Urinary bladder (tissue), 4 donors: Measurements from ENCODE around the gene TSSK2. TPM values are rescaled to one million over a fixed set of nuclear protein-coding genes. Genes with fewer than 3 reads are reported as not detected.

Experiments used
- DNase-seq: peaks from one replicate; pipeline ENCODE4 v3.0.0-alpha.2; 2015; ENCODE audit errors: extremely low spot score
- H3K27ac ChIP-seq: one replicate; pipeline ENCODE4 v1.5.1; 2013; ENCODE audit warnings: low read depth, mild to moderate bottlenecking, moderate library complexity
- H3K36me3 ChIP-seq: one replicate; pipeline ENCODE4 v1.6.1; 2013; ENCODE audit warnings: mild to moderate bottlenecking, moderate library complexity; ENCODE audit not compliant: insufficient read depth
- H3K4me1 ChIP-seq: one replicate; pipeline ENCODE4 v1.6.1; 2013; ENCODE audit warnings: mild to moderate bottlenecking, moderate library complexity; ENCODE audit not compliant: insufficient read depth
- H3K4me3 ChIP-seq: one replicate; pipeline ENCODE4 v1.5.1; 2013; ENCODE audit warnings: low read depth, low read length
- WGBS: extraction: QIAGEN DNeasy Blood & Tissue Kit; methylation state at CpG from one replicate; pipeline ENCODE4 v1.1.7; 2013; 5-methylcytosine and 5-hydroxymethylcytosine counted together
- polyA plus RNA-seq: library from polyadenylated mRNA; stranded (reverse); fragments of 200-250 nt; gene quantifications from one replicate; pipeline ENCODE4 v1.2.3, GENCODE V29; 2013
- total RNA-seq: library from RNA; depleted of rRNA; stranded (reverse); fragments of >200 nt; gene quantifications from one replicate; pipeline ENCODE4 v1.2.3, GENCODE V29; 2014
- donor health status: healthy with polysubstance abuse.
- donor health status: healthy.

The TSSK2 gene
- total and polyA plus RNA-seq, 2 donors, result 0.25 TPM; not detected in 1

- no peak for DNase-seq
- Histone ChIP-seq H3K27ac (no peak overlapping the region), H3K4me1 (no peaks in the 10 kb centered on the region), H3K36me3 (no peaks in the 10 kb centered on the region), H3K4me3 (no peak overlapping the region)
- WGBS, result 91% methylated on average over 4 of the region's 4 CpGs
Observed at GRCh38 chr22:19124377-19124776, 6.7 kb upstream of the TSSK2 start.

DNA sequence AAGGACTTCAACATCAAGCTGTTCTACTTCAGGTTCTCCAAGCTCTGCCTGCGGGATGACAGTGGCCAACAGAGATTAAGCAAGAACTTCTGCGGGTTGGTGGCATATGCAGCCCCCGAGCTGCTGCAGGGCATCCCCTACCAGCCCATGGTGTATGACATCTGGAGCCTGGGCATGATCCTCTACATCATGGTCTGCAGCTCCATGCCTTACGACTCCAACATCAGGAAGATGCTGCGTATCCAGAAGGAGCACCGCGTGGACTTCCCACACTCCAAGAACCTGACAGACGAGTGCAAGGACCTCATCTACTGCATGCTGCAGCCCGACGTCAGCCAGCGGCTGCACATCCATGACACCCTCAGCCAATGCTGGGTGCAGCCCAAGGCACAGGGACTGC is 6.1 kb upstream of the TSSK2 start:
- H3K27ac ChIP-seq, result no peak overlapping the region
- no peaks in the 10 kb centered on the region for H3K36me3 ChIP-seq
- WGBS, result 94% methylated on average over 11 of the region's 11 CpGs
- no peaks in the 10 kb centered on the region for H3K4me1 ChIP-seq
- H3K4me3 ChIP-seq, result no peak overlapping the region
- no peak for DNase-seq

DNA sequence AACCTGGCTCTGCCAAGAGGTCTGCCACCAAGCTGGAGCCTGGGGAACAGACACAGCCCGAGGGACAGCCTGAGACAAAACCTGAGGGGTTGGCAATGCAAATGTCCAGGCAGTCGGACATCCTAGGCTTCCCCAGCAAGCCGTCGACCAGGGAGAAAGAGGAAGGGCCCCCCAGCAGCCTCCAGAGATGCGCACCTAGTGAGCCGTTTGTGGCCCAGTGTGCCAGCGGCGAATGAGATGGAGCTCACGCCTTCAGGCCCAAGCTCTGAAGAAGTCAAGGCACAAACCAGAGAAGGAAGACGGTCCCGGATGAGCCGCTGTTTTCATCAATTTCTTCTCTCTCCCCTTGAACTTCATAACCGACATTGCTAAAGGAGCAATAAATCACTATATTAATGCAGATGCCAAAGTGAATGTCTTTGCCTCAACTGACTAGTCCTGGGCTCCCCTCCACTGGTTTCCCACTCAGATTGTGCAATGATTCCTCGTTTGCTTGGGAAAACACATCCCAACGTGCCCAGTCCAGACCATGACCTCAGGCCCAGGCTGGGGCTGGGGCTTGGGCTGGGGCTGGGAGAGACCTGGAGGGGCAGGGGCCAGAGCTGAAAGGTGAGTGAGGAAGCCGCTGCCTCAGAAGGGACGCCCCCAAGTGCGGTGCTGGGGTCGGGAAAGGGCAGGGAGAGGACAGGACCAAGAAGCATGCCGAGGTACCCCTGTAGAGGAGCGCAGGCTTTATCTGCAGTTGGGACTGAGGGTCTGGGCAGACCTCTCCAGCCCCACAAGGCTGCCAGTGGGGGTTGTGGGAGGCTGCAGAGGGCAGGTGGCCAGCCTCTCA is 5.4 kb upstream of the TSSK2 start:
- Histone ChIP-seq H3K36me3 (no peaks in the 10 kb centered on the region), H3K4me3 (no peak overlapping the region), H3K27ac (no peak overlapping the region), H3K4me1 (no peaks in the 10 kb centered on the region)
- no peak for DNase-seq
- WGBS, result 87% methylated on average over 21 of the region's 21 CpGs

GRCh38 chr22:19126309-19127273 is 4.5 kb upstream of the TSSK2 start:
- Histone ChIP-seq H3K4me3 (no peak overlapping the region), H3K36me3 (no peaks in the 10 kb centered on the region), H3K4me1 (no peaks in the 10 kb centered on the region), H3K27ac (no peak overlapping the region)
- WGBS, result 86% methylated on average over 19 of the region's 19 CpGs
- no peak for DNase-seq

DNA sequence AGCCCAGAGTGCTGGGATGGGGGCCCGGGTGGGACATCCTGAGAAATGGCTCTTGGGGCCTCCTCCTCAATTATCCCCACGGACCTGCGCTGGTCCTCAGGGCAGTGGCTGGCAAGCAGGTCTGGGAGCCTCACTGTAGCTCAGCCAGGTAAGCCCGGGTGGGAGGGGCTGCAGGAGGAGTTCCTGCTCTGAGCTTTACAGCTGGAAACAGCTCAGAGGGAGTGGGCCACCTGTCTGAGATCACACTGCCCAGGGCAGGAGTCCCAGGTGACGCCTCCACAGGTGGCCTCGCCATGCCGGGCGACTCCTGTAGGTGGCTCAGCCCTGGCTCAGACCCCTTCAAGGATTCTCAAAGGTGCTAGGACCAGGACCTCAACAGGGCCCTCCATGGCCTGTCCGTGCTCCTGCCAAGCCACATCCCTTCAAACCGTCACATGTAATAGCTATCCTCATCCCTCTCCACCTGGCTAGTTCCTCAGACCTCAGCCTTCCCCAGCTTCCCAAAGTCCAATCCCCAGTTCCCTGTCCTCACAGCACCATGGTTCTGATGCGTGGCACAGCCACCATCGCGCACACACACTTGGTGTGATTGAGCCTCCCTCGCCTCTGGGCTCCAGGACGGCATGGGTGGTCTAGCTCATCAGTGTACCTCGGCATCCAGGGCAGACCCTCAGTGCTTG is 3.6 kb upstream of the TSSK2 start:
- Histone ChIP-seq H3K36me3 (no peaks in the 10 kb centered on the region), H3K27ac (no peak overlapping the region)
- 88% methylated on average over 16 of the region's 16 CpGs for WGBS

DNA sequence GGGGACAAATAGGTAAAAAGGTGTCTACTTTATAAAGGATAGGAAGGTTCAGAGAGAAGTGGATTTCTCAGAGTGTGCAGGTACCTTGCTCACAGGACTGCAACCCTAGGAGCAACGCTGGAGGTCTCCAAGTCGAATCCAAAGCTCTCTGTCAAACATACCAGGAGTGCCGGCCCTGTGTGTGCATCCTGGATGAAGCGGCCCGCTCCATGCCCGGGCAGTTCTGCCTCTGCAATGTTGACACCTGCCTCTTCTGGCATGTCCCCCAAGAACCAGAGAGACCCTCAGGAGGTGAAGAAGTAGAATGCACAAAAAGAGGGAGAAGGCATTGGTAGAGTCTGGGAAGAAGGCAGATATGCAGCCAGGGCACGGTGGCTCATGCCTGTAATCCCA is 3.1 kb upstream of the TSSK2 start:
- no peak for DNase-seq
- WGBS, result 86% methylated on average over 7 of the region's 7 CpGs
- H3K4me3 ChIP-seq, result no peak overlapping the region
- no peak overlapping the region for H3K27ac ChIP-seq
- H3K36me3 ChIP-seq, result no peaks in the 10 kb centered on the region
- H3K4me1 ChIP-seq, result no peaks in the 10 kb centered on the region

More for the DNA sequence above, 3.6 kb upstream of the TSSK2 start:
- DNase-seq, result no peak
- H3K4me1 ChIP-seq, result no peaks in the 10 kb centered on the region
- no peak overlapping the region for H3K4me3 ChIP-seq

DNA sequence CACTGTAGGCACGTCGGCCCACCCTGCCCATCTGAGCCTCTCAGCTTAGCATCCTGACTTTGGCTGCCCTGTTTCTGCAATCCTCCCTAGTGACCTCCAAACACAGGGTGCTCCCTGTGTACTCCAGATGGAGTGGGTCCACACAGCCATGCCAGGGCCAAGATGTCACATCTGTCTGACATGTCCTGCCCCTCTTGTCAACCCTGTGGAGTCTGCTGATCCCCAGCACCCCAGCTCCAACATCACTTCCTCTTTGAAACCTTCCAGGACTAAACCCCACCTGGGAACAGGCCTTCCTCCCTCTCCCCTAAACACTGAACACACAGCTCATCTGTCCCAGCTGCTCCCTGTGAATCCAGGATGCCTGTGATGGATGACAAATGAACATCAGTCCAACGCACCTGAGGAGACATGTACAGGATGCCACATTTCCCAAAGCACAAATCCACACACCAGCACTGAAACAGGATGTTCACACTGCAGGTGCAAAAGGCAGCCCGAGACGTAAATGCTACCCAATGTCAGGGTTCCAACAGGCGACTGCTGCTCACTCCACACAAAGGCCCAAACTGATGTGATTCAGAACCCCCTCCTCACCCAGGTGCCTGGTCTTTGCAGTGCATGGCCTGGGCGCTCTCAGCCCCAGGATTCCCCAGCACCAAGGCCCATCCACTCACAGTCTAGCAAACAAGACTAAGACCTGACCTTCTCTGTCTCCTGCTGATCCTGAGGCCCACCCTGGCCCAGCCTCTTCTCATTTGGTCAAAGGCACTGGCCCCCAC is 2.0 kb upstream of the TSSK2 start:
- 86% methylated on average over 7 of the region's 7 CpGs for WGBS
- Histone ChIP-seq H3K27ac (peak overlapping the region; percentile 23), H3K36me3 (no peaks in the 10 kb centered on the region), H3K4me3 (no peak overlapping the region), H3K4me1 (no peaks in the 10 kb centered on the region)
- DNase-seq, result no peak

DNA sequence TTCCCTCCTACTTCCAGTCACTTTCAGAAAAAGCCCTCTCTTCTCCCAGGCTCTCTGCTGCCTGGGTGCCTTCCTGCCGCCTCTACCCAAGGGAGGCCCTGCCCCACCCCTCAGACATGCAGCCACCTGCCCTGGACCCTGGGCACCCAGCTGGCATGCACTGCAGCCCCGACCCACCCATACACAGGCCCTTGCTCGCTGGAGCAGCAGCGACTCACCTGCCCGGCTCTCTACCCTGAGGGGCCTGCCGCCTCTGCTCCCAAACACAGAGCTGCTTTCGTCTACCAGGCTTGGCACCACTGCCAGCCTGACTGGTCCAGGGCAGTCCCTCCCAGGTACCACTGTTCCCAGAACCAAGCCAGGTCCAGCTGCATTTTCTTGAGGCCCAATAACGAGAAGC is 1.2 kb upstream of the TSSK2 start:
- no peak for DNase-seq
- Histone ChIP-seq H3K36me3 (no peaks in the 10 kb centered on the region), H3K4me1 (no peaks in the 10 kb centered on the region), H3K27ac (no peak overlapping the region), H3K4me3 (no peak overlapping the region)
- WGBS, result 71% methylated on average over 8 of the region's 8 CpGs

DNA sequence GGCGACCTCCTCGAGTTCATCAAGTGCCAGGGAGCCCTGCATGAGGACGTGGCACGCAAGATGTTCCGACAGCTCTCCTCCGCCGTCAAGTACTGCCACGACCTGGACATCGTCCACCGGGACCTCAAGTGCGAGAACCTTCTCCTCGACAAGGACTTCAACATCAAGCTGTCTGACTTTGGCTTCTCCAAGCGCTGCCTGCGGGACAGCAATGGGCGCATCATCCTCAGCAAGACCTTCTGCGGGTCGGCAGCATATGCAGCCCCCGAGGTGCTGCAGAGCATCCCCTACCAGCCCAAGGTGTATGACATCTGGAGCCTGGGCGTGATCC is 542 bp downstream of the TSSK2 start:
- 96% methylated on average over 19 of the region's 19 CpGs for WGBS

DNA sequence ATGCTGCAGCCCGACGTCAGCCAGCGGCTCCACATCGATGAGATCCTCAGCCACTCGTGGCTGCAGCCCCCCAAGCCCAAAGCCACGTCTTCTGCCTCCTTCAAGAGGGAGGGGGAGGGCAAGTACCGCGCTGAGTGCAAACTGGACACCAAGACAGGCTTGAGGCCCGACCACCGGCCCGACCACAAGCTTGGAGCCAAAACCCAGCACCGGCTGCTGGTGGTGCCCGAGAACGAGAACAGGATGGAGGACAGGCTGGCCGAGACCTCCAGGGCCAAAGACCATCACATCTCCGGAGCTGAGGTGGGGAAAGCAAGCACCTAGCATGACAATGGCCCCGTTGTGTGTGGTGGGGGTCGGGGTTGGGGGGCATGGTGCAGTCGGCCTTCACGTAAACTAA is 1.0 kb downstream of the TSSK2 start:
- WGBS, result 94% methylated on average over 20 of the region's 20 CpGs
- no peak for DNase-seq
- H3K4me1 ChIP-seq, result no peaks in the 10 kb centered on the region
- H3K27ac ChIP-seq, result no peak overlapping the region
- no peak overlapping the region for H3K4me3 ChIP-seq
- no peaks in the 10 kb centered on the region for H3K36me3 ChIP-seq

More for the DNA sequence above, 542 bp downstream of the TSSK2 start:
- DNase-seq, result no peak
- Histone ChIP-seq H3K4me3 (no peak overlapping the region), H3K4me1 (no peaks in the 10 kb centered on the region), H3K27ac (no peak overlapping the region), H3K36me3 (no peaks in the 10 kb centered on the region)

DNA sequence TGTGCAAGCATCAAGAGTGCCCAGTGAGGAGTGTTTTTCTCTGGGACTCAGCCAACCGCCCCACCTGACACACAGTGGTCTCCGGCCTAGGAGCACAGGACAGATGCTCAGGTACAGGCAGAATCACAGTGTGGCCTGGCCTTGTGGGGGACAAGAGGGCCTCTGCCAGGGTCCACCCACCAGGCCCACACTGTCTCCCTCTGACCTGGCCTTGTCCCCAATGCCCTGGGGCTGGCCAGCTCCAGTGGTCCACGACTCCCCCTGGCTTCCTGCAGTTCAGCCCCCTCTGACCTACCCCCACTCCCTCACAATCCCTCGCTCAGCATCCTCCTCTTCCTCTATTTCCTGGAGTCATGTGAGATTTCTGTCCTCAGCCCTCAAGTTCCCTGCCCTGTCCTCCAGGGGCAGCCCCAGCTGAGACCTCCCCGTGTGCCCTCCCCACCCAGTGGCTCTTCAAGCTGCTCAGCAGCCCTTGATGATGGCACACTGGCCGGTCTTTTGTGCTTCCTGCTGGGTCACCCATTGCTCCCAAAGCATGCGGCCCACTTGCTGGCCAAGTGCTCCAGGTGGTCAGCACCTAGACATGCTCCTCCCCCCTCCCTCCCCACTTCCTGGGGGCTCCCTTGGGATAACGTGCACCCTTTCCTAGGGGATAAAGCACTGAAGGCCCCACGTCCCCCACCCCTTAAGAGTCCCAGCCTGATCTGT is 1.7 kb downstream of the TSSK2 start:
- Histone ChIP-seq H3K4me1 (no peaks in the 10 kb centered on the region), H3K27ac (no peak overlapping the region), H3K36me3 (no peaks in the 10 kb centered on the region), H3K4me3 (no peak overlapping the region)
- DNase-seq, result no peak
- WGBS, result 89% methylated on average over 9 of the region's 9 CpGs

DNA sequence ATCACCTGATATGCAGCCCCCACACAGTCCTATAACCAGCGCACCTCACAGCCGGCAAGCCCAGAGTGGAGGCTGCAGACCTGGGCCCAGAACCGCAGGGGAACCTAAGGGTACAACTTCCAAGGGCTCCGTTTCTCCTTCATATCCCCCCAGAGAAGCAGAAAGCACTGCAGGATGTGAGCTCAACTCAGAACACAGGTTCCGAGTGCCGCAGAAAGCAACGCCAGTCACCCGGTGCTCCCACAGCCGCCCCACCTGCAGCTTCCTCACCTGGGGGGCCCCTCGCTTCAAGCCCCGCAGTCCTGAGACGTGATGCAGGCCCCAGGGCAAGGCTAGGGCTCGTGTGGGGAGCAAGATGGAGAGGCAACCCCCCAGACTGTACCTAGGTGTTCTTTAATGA is 2.5 kb downstream of the TSSK2 start:
- no peaks in the 10 kb centered on the region for H3K36me3 ChIP-seq
- no peaks in the 10 kb centered on the region for H3K4me1 ChIP-seq
- 92% methylated on average over 13 of the region's 13 CpGs for WGBS
- no peak for DNase-seq
- H3K4me3 ChIP-seq, result no peak overlapping the region
- H3K27ac ChIP-seq, result no peak overlapping the region
